ENCODE data around the gene IGSF3.
A peak's percentile ranks its signal among the peaks of the same experiment; 100 is the strongest.
"Not testable (repeated sequence)": the region's sequence is repeated elsewhere in the genome, so short reads cannot be mapped to it uniquely, and the experiment has no call there.

Gene IGSF3

GRCh38 chr1:116608151-116608550, 59.4 kb downstream of the IGSF3 start:
- not testable (repeated sequence) for DNase-seq (ENCODE audit: extremely low read depth, low read depth)

GRCh38 chr1:116607463-116607862, 60.1 kb downstream of the IGSF3 start:
- not testable (repeated sequence) for DNase-seq (ENCODE audit: extremely low read depth, low read depth); H3K4me3 ChIP-seq (replicated peaks; ENCODE audit: low read depth, low read length)

More at GRCh38 chr1:116608151-116608550, 59.4 kb downstream of the IGSF3 start:
- H3K4me3 ChIP-seq (replicated peaks; ENCODE audit: low read depth, low read length), result not testable (repeated sequence)

GRCh38 chr1:116606067-116606466, 61.5 kb downstream of the IGSF3 start:
- DNase-seq (ENCODE audit: extremely low read depth, low read depth); H3K4me3 ChIP-seq (replicated peaks; ENCODE audit: low read depth, low read length): not testable (repeated sequence)

DNA sequence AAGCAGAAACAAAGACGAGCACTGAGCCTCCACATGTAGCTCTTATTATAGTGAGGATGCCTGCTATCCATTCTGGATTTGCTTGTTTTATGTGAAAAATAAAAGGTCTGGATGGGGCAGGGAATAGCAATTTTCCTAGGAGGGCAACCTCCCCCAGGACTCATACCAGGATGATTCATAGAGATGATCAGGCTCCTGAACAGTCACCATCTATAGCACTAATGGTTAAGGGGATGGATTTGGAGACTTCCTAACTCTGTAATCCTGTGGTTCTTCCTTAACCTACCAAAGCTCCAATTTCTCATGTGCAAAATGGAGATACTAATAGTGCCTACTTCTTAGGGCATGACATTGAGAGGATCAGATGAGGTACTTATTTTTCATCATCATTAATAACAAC, 62.2 kb downstream of the IGSF3 start:
- no peak for DNase-seq (ENCODE audit: extremely low read depth, low read depth)
- H3K4me3 ChIP-seq (replicated peaks; ENCODE audit: low read depth, low read length), result no peak overlapping the region
- TF ChIP-seq, protein P1, sequence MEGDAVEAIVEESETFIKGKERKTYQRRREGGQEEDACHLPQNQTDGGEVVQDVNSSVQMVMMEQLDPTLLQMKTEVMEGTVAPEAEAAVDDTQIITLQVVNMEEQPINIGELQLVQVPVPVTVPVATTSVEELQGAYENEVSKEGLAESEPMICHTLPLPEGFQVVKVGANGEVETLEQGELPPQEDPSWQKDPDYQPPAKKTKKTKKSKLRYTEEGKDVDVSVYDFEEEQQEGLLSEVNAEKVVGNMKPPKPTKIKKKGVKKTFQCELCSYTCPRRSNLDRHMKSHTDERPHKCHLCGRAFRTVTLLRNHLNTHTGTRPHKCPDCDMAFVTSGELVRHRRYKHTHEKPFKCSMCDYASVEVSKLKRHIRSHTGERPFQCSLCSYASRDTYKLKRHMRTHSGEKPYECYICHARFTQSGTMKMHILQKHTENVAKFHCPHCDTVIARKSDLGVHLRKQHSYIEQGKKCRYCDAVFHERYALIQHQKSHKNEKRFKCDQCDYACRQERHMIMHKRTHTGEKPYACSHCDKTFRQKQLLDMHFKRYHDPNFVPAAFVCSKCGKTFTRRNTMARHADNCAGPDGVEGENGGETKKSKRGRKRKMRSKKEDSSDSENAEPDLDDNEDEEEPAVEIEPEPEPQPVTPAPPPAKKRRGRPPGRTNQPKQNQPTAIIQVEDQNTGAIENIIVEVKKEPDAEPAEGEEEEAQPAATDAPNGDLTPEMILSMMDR (IDR thresholded peaks at IDR 0.05; ENCODE audit: low read depth, low read length, missing control alignments), result no peak

GRCh38 chr1:116604408-116604807, 63.1 kb downstream of the IGSF3 start:
- DNase-seq (ENCODE audit: extremely low read depth, low read depth), result not testable (repeated sequence)

DNA sequence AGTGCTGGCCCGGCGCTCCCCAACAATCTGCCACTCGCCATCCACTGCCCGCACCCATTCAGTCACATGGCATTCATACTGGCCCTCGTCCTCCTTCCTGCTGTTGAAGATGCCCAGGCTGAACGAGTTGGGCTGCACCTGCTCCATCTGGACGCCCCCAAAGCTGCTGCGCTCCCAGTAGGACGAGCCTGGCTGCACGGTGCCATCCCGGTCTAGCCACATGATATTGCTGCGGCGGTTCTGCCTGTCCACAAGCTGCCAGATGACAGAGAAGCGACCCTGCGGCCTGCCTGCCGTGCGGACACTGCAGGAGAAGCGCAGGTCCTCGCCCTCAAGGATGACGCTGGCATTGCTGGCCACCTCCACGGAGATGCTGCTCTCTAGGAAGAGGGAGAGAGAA, 63.9 kb downstream of the IGSF3 start:
- not testable (repeated sequence) for DNase-seq (ENCODE audit: extremely low read depth, low read depth)

More at GRCh38 chr1:116604408-116604807, 63.1 kb downstream of the IGSF3 start:
- H3K4me3 ChIP-seq (replicated peaks; ENCODE audit: low read depth, low read length), result not testable (repeated sequence)

DNA sequence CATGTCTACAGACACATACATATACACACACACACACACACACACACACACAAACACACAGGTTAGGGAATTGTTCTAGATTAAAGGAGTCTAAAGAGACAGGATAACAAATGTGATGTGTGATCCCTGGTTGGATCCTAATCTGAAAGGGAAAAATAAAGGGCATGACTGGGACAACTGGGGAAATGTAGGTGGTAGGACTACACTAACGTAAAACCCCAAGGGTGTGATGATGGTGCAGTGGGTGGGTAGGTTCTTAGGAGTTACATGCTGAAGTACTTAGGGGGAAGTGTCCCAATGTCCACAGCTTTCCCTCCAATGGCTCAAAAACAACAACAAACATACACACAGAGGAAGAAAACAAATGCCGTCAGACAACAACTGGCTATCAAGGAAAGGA, 68.2 kb downstream of the IGSF3 start:
- H3K4me3 ChIP-seq (replicated peaks; ENCODE audit: low read depth, low read length); DNase-seq (ENCODE audit: extremely low read depth, low read depth): not testable (repeated sequence)

More for the DNA sequence above, 63.9 kb downstream of the IGSF3 start:
- H3K4me3 ChIP-seq (replicated peaks; ENCODE audit: low read depth, low read length), result not testable (repeated sequence)

DNA sequence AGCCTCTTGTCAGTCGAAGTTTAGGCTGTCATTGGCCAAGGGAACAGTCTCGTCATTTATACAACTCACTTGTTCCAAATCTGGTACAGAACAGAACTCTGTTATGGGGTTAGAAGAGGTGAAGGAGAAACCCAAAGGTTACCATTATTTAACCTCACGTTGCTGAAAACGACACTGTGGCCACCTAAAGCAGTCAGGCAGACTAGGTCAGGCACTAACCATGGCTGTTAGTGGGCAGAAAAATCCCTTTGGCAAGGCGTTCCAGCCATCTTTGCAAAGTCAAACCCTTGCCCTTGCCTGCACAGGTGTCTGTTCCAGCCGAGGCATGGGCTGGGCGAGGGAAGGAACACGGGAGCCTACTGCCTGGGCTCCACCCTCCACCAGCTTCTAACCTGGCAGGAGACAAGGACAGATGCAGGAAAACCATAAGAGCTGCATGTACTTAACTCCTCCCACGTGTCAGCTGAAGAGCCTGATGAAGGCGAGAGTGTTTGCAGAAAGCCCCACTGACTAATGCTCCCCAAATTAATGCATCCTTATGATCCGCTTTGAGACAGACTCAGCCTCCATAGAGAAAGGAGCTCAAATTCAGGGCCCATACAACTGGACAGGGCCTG, 69.0 kb downstream of the IGSF3 start:
- not testable (repeated sequence) for DNase-seq (ENCODE audit: extremely low read depth, low read depth); H3K4me3 ChIP-seq (replicated peaks; ENCODE audit: low read depth, low read length)

DNA sequence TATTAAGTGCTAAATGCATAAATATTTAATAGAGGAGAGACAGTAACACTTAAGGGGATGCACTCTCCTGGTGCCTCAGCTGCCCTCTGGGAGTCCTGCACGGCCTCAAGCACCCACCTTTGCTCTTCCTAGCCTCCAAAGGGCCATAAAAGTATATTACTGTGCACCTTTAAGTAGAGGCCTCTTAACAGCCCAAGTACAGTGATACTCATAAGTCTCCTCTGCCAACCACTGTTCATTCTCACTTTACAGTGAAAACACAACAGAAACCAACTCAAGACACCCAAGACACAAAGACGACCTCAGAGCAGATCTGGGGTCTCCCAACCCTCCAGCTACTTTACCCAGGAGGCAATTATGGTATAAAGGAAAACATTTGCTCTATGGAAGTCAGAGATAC, 70.1 kb downstream of the IGSF3 start:
- DNase-seq (ENCODE audit: extremely low read depth, low read depth); H3K4me3 ChIP-seq (replicated peaks; ENCODE audit: low read depth, low read length): not testable (repeated sequence)

GRCh38 chr1:116596742-116597307, 70.7 kb downstream of the IGSF3 start:
- H3K4me3 ChIP-seq (replicated peaks; ENCODE audit: low read depth, low read length); DNase-seq (ENCODE audit: extremely low read depth, low read depth): not testable (repeated sequence)

DNA sequence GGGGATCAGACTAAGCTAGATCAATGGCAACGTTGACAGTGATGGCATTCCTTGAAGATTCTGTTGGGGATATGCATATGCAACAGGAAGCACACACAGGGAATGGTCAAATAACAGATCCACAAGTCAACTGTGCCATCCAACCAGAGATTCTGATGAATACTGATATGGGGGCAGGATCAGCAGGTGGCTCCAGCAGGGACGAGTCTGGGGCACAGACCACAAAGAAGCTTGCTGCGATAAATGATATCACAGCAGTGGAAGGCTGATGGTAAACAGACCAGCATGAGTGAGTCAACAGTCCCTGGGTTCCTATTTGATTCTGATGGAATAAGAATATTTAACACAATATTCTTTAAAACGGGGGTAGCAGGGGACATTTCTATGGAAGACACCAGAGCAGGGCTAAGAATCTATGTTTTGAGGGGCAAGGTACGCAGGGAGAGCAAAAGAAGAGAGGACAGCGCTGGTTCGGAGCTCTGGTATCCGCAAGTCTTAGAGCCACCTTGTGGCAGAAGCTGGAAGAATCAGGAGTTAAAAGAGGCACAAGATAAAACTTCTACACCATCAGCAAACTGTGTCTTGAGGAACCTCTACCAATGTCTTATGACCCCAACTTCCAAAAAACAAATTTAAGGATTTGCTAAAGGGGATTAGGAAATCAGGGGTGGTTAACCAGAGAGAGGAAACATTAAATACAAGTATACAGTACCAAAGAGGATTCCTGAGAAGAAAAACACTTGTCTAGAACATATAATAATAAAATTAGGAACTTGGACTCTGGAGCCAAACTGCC, 71.4 kb downstream of the IGSF3 start:
- not testable (repeated sequence) for DNase-seq (ENCODE audit: extremely low read depth, low read depth); H3K4me3 ChIP-seq (replicated peaks; ENCODE audit: low read depth, low read length)
- TF ChIP-seq, protein P1 (IDR thresholded peaks at IDR 0.05; ENCODE audit: low read depth, low read length, missing control alignments), result peak; percentile 40
